ENCODE data around the gene PSG5.
A peak's percentile ranks its signal among the peaks of the same experiment; 100 is the strongest.
"Not testable (repeated sequence)": the region's sequence is repeated elsewhere in the genome, so short reads cannot be mapped to it uniquely, and the experiment has no call there.

PSG5 gene

GRCh38 chr19:43181869-43182771 is 4.2 kb downstream of the PSG5 start:
- not testable (repeated sequence) for DNase-seq

GRCh38 chr19:43179569-43180147 is 6.7 kb downstream of the PSG5 start:
- DNase-seq, result peak; percentile 39

- not testable (repeated sequence) for DNase-seq
Measured at GRCh38 chr19:43178577-43178976, 7.8 kb downstream of the PSG5 start.

- DNase-seq, result not testable (repeated sequence)
Measured at GRCh38 chr19:43165906-43166305, 20.4 kb downstream of the PSG5 start.

- DNase-seq, result not testable (repeated sequence)
Measured at GRCh38 chr19:43163135-43163534, 23.2 kb downstream of the PSG5 start.

GRCh38 chr19:43162261-43162660 is 24.1 kb downstream of the PSG5 start:
- DNase-seq, result not testable (repeated sequence)

- DNase-seq, result no peak
Measured at GRCh38 chr19:43152214-43152613, 34.1 kb downstream of the PSG5 start.

GRCh38 chr19:43149788-43150187 is 36.5 kb downstream of the PSG5 start:
- not testable (repeated sequence) for DNase-seq

GRCh38 chr19:43148233-43148632 is 38.1 kb downstream of the PSG5 start:
- no peak for DNase-seq

- not testable (repeated sequence) for DNase-seq
Measured at GRCh38 chr19:43141763-43142162, 44.6 kb downstream of the PSG5 start.

GRCh38 chr19:43132696-43133095 is 53.6 kb downstream of the PSG5 start:
- no peak for DNase-seq

- not testable (repeated sequence) for DNase-seq
Measured at GRCh38 chr19:43131281-43131842, 55.0 kb downstream of the PSG5 start.

GRCh38 chr19:43129197-43129596 is 57.1 kb downstream of the PSG5 start:
- DNase-seq, result not testable (repeated sequence)

- DNase-seq, result not testable (repeated sequence)
Measured at GRCh38 chr19:43127336-43127735, 59.0 kb downstream of the PSG5 start.

GRCh38 chr19:43126720-43127119 is 59.6 kb downstream of the PSG5 start:
- no peak for DNase-seq

GRCh38 chr19:43124360-43124759 is 62.0 kb downstream of the PSG5 start:
- no peak for DNase-seq

- DNase-seq, result not testable (repeated sequence)
Measured at GRCh38 chr19:43120433-43121026, 65.8 kb downstream of the PSG5 start.

GRCh38 chr19:43119526-43119925 is 66.8 kb downstream of the PSG5 start:
- DNase-seq, result not testable (repeated sequence)
